ENCODE data around the gene C4orf51. TPM values are rescaled to one million over a fixed set of nuclear protein-coding genes. Genes with fewer than 3 reads are reported as not detected.

C4orf51 gene
- total and polyA plus RNA-seq, 2 of the 8 experiments (the other 6 are each of a cell fraction or from before 2014, with no cell fraction given): 0.54 TPM; not detected in 1

DNA sequence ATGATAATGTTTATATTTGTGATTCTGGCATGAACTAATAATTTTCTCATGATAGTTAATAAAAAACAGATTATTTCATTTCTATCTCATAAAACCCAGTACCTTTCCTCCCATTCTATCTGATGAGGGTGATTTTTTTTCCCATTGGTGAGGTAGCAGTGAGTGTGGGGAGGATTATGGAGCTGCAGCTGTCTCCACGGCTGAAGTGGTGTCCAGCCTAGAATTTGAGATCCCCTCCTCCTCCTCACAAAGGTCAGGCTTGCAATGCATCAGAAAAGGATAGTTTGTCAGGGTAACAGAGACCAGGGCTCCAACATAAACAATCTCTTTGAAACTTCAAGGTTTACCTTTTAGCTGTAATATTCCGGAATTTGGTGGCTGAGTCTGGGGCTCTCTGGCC is 60.9 kb downstream of the C4orf51 start (continued):
- TF ChIP-seq, protein P1, sequence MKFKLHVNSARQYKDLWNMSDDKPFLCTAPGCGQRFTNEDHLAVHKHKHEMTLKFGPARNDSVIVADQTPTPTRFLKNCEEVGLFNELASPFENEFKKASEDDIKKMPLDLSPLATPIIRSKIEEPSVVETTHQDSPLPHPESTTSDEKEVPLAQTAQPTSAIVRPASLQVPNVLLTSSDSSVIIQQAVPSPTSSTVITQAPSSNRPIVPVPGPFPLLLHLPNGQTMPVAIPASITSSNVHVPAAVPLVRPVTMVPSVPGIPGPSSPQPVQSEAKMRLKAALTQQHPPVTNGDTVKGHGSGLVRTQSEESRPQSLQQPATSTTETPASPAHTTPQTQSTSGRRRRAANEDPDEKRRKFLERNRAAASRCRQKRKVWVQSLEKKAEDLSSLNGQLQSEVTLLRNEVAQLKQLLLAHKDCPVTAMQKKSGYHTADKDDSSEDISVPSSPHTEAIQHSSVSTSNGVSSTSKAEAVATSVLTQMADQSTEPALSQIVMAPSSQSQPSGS (IDR thresholded peaks at IDR 0.05; ENCODE audit: low read length): no peak
- no peak for TF ChIP-seq SP4 (IDR thresholded peaks at IDR 0.05; ENCODE audit: low read length)
- TF ChIP-seq FOSL1 (IDR thresholded peaks at IDR 0.05; ENCODE audit: insufficient read depth, low read depth, low read length): no peak
- TF ChIP-seq GTF2F1 (IDR thresholded peaks at IDR 0.05; ENCODE audit: borderline replicate concordance, low read depth, low read length): no peak
- TF ChIP-seq GABPA (IDR thresholded peaks at IDR 0.05; ENCODE audit: borderline replicate concordance, insufficient read depth, low read length): no peak
- TF ChIP-seq EZH2 (IDR thresholded peaks at IDR 0.05; ENCODE audit: low read depth, low read length, severe bottlenecking): no peak

Data from H1 (cell line).